GM23338 (cell line): Measurements from ENCODE around the gene ANTXR2. TPM values are rescaled to one million over a fixed set of nuclear protein-coding genes. Genes with fewer than 3 reads are reported as not detected.

Source experiments
- ATAC-seq: fragments of 200-7000 bp; cut with Tn5 transposase; 3 replicates; pipeline ENCODE4 v1.9.1; 2020
- DNase-seq: peaks from one replicate; pipeline ENCODE4 v3.0.0-alpha.2; 2015; ENCODE audit warnings: low spot score
- H2AFZ ChIP-seq: fragments of 200-600 bp; sonication (generic); 2 replicates; pipeline ENCODE4 v1.8.0; 2016; ENCODE audit warnings: antibody characterized with exemption, mild to moderate bottlenecking, moderate library complexity
- H3F3A ChIP-seq: fragments of 200-600 bp; sonication (generic); replicated peaks from 2 replicates; pipeline ENCODE4 v1.8.0; 2017; ENCODE audit warnings: antibody characterized with exemption, mixed run types, low read depth
- H3K27ac ChIP-seq: fragments of 200-600 bp; sonication (generic); 2 replicates; pipeline ENCODE4 v1.6.1; 2016; ENCODE audit warnings: low read depth
- H3K27me3 ChIP-seq: fragments of 200-600 bp; sonication (generic); 2 replicates; pipeline ENCODE4 v1.8.0; 2016; ENCODE audit warnings: mild to moderate bottlenecking, mixed run types, moderate library complexity; ENCODE audit not compliant: insufficient read depth
- H3K36me3 ChIP-seq: fragments of 200-600 bp; sonication (generic); 2 replicates; pipeline ENCODE4 v1.8.0; 2016; ENCODE audit warnings: mild to moderate bottlenecking; ENCODE audit not compliant: insufficient read depth
- H3K4me1 ChIP-seq: fragments of 200-600 bp; sonication (generic); 2 replicates; pipeline ENCODE4 v1.8.0; 2016; ENCODE audit warnings: mild to moderate bottlenecking, moderate library complexity; ENCODE audit not compliant: insufficient read depth
- H3K4me2 ChIP-seq: fragments of 200-600 bp; sonication (generic); 2 replicates; pipeline ENCODE4 v1.7.1; 2017; ENCODE audit warnings: mixed run types
- H3K4me3 ChIP-seq: fragments of 200-600 bp; sonication (generic); 2 replicates; pipeline ENCODE4 v1.6.1; 2016; ENCODE audit warnings: mixed run types
- H3K79me2 ChIP-seq: fragments of 200-600 bp; sonication (generic); replicated peaks from 2 replicates; pipeline ENCODE4 v1.8.0; 2017; ENCODE audit warnings: mild to moderate bottlenecking; ENCODE audit not compliant: insufficient read depth
- H3K9me2 ChIP-seq: fragments of 200-600 bp; sonication (generic); 2 replicates; pipeline ENCODE4 v1.8.0; 2017; ENCODE audit not compliant: insufficient read depth
- H4K20me1 ChIP-seq: fragments of 200-600 bp; sonication (generic); replicated peaks from 2 replicates; pipeline ENCODE4 v1.8.0; 2017; ENCODE audit warnings: mild to moderate bottlenecking; ENCODE audit not compliant: insufficient read depth
- H3K27ac Mint-ChIP-seq: 2 replicates; pipeline ENCODE4 v1.8.0; 2020; ENCODE audit warnings: inconsistent platforms, mild to moderate bottlenecking, moderate library complexity, mixed read lengths
- H3K27me3 Mint-ChIP-seq: 3 replicates; pipeline ENCODE4 v1.8.0; 2022; ENCODE audit warnings: low read depth, mild to moderate bottlenecking, moderate library complexity, mixed read lengths, inconsistent platforms; ENCODE audit not compliant: insufficient read depth, poor library complexity
- H3K36me3 Mint-ChIP-seq: 3 replicates; pipeline ENCODE4 v1.8.0; 2021; ENCODE audit warnings: low read depth, mild to moderate bottlenecking, inconsistent platforms, moderate library complexity, mixed read lengths
- H3K4me1 Mint-ChIP-seq: 3 replicates; pipeline ENCODE4 v1.8.0; 2020; ENCODE audit warnings: mild to moderate bottlenecking, inconsistent platforms, mixed read lengths
- H3K4me3 Mint-ChIP-seq: 3 replicates; pipeline ENCODE4 v1.8.0; 2021; ENCODE audit warnings: moderate library complexity, mild to moderate bottlenecking, inconsistent platforms, mixed read lengths
- H3K9me3 Mint-ChIP-seq: 3 replicates; pipeline ENCODE4 v1.8.0; 2020; ENCODE audit warnings: moderate library complexity, mild to moderate bottlenecking, inconsistent platforms, mixed read lengths
- EZH2 ChIP-seq: fragments of 200-600 bp; sonication (generic); IDR thresholded peaks from one replicate; pipeline ENCODE4 v1.8.0; 2017; ENCODE audit warnings: antibody characterized with exemption, mild to moderate bottlenecking, low read depth; ENCODE audit not compliant: unreplicated experiment
- JUNB ChIP-seq: IDR thresholded peaks from one replicate; pipeline ENCODE4 v1.6.1; 2016; ENCODE audit warnings: antibody characterized with exemption; ENCODE audit not compliant: unreplicated experiment
- NANOG ChIP-seq: IDR thresholded peaks from 2 replicates; pipeline ENCODE4 v1.6.1; 2016; ENCODE audit warnings: antibody characterized with exemption, borderline replicate concordance
- STAT1 ChIP-seq: IDR thresholded peaks from one replicate; pipeline ENCODE4 v1.6.1; 2016; ENCODE audit warnings: antibody characterized with exemption; ENCODE audit not compliant: unreplicated experiment
- ZNF114 ChIP-seq: fragments of 250-450 bp; sonication (Bioruptor Pico); IDR thresholded peaks from 2 replicates; pipeline ENCODE4 v1.5.0; 2020; ENCODE audit warnings: mild to moderate bottlenecking, moderate library complexity
- ZNF331 ChIP-seq: fragments of 250-450 bp; sonication (Bioruptor Pico); IDR thresholded peaks from 2 replicates; pipeline ENCODE4 v1.5.0; 2020; ENCODE audit warnings: low read depth, mild to moderate bottlenecking, moderate library complexity
- polyA plus RNA-seq: library from polyadenylated mRNA; unstranded; fragments of >200 nt; fragmentation: Nextera tagmentation; extraction: Ambion mirVana; gene quantifications from 2 replicates; pipeline ENCODE4 v1.2.1, GENCODE V29; 2016
- total RNA-seq: library from RNA; depleted of rRNA; stranded (reverse); fragments of >200 nt; shearing (Covaris generic); gene quantifications from 2 replicates; pipeline ENCODE4 v1.2.3, GENCODE V29; 2014
- TF ChIP-seq, protein P1 (sequence below): IDR thresholded peaks from 2 replicates; pipeline ENCODE4 v1.6.1; 2016; ENCODE audit warnings: antibody characterized with exemption
- TF ChIP-seq, protein P2 (sequence below), 2 experiments: fragments of 200-600 bp in 1 of 2; sonication (generic) in 1 of 2; conservative IDR thresholded peaks; 2 replicates each; pipeline versions ENCODE4 v1.5.1 to v1.6.1; 2016 to 2017; ENCODE audit warnings: antibody characterized with exemption in 2 of 2, low read depth in 2 of 2, mild to moderate bottlenecking in 2 of 2, moderate library complexity in 1 of 2
- TF ChIP-seq, protein P3 (sequence below): fragments of 250-450 bp; sonication (Bioruptor Pico); IDR thresholded peaks from 2 replicates; pipeline ENCODE4 v1.5.0; 2020; ENCODE audit warnings: mild to moderate bottlenecking, moderate library complexity
- TF ChIP-seq, protein P4 (sequence below): IDR thresholded peaks from one replicate; pipeline ENCODE4 v1.6.1; 2018; ENCODE audit warnings: antibody characterized with exemption; ENCODE audit not compliant: unreplicated experiment

Gene ANTXR2
- total and polyA plus RNA-seq, 2 experiments from 2014 or later, result 2.0 to 5.3 TPM

DNA sequence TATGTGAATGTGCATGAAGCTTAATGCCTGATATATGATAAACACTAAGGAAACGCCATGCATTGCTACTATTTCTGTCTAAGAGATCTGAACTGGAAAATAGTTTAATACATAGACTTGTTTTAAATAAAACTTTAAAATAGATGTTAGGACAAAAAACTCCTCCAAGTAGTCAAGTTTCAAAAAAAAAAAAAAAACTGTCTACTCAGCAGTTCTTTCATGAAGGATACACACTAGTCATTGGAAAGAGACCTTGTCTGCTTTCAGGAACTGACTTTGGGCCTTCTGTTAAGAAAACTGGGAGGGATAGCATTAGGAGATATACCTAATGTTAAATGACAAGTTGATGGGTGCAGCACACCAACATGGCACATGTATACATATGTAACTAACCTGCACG lies 138.4 kb downstream of the ANTXR2 start (continued):
- TF ChIP-seq, protein P1, sequence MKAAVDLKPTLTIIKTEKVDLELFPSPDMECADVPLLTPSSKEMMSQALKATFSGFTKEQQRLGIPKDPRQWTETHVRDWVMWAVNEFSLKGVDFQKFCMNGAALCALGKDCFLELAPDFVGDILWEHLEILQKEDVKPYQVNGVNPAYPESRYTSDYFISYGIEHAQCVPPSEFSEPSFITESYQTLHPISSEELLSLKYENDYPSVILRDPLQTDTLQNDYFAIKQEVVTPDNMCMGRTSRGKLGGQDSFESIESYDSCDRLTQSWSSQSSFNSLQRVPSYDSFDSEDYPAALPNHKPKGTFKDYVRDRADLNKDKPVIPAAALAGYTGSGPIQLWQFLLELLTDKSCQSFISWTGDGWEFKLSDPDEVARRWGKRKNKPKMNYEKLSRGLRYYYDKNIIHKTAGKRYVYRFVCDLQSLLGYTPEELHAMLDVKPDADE, result no peak
- TF ChIP-seq NANOG (no peak), EZH2 (no peak), STAT1 (no peak), ZNF114 (CRISPR knock-in tag) (no peak), JUNB (no peak)
- TF ChIP-seq, protein P2, sequence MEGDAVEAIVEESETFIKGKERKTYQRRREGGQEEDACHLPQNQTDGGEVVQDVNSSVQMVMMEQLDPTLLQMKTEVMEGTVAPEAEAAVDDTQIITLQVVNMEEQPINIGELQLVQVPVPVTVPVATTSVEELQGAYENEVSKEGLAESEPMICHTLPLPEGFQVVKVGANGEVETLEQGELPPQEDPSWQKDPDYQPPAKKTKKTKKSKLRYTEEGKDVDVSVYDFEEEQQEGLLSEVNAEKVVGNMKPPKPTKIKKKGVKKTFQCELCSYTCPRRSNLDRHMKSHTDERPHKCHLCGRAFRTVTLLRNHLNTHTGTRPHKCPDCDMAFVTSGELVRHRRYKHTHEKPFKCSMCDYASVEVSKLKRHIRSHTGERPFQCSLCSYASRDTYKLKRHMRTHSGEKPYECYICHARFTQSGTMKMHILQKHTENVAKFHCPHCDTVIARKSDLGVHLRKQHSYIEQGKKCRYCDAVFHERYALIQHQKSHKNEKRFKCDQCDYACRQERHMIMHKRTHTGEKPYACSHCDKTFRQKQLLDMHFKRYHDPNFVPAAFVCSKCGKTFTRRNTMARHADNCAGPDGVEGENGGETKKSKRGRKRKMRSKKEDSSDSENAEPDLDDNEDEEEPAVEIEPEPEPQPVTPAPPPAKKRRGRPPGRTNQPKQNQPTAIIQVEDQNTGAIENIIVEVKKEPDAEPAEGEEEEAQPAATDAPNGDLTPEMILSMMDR (conservative IDR thresholded peaks at IDR 0.05; ENCODE audit: low read depth in 2 of 2), result no peak

DNA sequence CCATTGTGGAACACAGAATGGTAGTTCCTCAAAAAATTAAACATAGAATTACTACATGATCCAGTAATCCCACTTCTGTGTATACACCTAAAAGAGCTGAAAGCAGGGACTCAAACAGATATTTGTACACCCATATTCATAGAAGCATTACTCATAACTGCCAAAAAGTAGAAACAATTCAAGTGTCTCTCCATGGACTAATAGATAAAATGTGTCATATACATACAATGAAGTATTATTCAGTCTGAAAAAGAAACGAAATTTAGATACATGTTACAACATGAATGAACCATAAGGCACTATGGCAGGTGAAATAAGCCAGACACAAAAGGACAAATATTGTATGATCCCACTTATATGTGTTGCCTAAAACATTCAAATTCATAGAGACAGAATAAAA lies 145.1 kb downstream of the ANTXR2 start:
- H3K27me3 Mint-ChIP-seq, result no peaks in the 10 kb centered on the region
- H3K27ac Mint-ChIP-seq, result no peak overlapping the region
- TF ChIP-seq, protein P2 (conservative IDR thresholded peaks at IDR 0.05; ENCODE audit: low read depth in 2 of 2), result no peak
- TF ChIP-seq, protein P3, sequence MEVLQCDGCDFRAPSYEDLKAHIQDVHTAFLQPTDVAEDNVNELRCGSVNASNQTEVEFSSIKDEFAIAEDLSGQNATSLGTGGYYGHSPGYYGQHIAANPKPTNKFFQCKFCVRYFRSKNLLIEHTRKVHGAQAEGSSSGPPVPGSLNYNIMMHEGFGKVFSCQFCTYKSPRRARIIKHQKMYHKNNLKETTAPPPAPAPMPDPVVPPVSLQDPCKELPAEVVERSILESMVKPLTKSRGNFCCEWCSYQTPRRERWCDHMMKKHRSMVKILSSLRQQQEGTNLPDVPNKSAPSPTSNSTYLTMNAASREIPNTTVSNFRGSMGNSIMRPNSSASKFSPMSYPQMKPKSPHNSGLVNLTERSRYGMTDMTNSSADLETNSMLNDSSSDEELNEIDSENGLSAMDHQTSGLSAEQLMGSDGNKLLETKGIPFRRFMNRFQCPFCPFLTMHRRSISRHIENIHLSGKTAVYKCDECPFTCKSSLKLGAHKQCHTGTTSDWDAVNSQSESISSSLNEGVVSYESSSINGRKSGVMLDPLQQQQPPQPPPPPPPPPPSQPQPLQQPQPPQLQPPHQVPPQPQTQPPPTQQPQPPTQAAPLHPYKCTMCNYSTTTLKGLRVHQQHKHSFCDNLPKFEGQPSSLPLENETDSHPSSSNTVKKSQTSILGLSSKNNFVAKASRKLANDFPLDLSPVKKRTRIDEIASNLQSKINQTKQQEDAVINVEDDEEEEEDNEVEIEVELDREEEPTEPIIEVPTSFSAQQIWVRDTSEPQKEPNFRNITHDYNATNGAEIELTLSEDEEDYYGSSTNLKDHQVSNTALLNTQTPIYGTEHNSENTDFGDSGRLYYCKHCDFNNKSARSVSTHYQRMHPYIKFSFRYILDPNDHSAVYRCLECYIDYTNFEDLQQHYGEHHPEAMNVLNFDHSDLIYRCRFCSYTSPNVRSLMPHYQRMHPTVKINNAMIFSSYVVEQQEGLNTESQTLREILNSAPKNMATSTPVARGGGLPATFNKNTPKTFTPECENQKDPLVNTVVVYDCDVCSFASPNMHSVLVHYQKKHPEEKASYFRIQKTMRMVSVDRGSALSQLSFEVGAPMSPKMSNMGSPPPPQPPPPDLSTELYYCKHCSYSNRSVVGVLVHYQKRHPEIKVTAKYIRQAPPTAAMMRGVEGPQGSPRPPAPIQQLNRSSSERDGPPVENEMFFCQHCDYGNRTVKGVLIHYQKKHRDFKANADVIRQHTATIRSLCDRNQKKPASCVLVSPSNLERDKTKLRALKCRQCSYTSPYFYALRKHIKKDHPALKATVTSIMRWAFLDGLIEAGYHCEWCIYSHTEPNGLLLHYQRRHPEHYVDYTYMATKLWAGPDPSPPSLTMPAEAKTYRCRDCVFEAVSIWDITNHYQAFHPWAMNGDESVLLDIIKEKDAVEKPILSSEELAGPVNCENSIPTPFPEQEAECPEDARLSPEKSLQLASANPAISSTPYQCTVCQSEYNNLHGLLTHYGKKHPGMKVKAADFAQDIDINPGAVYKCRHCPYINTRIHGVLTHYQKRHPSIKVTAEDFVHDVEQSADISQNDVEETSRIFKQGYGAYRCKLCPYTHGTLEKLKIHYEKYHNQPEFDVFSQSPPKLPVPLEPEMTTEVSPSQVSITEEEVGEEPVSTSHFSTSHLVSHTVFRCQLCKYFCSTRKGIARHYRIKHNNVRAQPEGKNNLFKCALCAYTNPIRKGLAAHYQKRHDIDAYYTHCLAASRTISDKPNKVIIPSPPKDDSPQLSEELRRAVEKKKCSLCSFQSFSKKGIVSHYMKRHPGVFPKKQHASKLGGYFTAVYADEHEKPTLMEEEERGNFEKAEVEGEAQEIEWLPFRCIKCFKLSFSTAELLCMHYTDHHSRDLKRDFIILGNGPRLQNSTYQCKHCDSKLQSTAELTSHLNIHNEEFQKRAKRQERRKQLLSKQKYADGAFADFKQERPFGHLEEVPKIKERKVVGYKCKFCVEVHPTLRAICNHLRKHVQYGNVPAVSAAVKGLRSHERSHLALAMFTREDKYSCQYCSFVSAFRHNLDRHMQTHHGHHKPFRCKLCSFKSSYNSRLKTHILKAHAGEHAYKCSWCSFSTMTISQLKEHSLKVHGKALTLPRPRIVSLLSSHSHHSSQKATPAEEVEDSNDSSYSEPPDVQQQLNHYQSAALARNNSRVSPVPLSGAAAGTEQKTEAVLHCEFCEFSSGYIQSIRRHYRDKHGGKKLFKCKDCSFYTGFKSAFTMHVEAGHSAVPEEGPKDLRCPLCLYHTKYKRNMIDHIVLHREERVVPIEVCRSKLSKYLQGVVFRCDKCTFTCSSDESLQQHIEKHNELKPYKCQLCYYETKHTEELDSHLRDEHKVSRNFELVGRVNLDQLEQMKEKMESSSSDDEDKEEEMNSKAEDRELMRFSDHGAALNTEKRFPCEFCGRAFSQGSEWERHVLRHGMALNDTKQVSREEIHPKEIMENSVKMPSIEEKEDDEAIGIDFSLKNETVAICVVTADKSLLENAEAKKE (CRISPR knock-in tag), result no peak
- TF ChIP-seq, protein P4, sequence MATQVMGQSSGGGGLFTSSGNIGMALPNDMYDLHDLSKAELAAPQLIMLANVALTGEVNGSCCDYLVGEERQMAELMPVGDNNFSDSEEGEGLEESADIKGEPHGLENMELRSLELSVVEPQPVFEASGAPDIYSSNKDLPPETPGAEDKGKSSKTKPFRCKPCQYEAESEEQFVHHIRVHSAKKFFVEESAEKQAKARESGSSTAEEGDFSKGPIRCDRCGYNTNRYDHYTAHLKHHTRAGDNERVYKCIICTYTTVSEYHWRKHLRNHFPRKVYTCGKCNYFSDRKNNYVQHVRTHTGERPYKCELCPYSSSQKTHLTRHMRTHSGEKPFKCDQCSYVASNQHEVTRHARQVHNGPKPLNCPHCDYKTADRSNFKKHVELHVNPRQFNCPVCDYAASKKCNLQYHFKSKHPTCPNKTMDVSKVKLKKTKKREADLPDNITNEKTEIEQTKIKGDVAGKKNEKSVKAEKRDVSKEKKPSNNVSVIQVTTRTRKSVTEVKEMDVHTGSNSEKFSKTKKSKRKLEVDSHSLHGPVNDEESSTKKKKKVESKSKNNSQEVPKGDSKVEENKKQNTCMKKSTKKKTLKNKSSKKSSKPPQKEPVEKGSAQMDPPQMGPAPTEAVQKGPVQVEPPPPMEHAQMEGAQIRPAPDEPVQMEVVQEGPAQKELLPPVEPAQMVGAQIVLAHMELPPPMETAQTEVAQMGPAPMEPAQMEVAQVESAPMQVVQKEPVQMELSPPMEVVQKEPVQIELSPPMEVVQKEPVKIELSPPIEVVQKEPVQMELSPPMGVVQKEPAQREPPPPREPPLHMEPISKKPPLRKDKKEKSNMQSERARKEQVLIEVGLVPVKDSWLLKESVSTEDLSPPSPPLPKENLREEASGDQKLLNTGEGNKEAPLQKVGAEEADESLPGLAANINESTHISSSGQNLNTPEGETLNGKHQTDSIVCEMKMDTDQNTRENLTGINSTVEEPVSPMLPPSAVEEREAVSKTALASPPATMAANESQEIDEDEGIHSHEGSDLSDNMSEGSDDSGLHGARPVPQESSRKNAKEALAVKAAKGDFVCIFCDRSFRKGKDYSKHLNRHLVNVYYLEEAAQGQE, result no peak
- TF ChIP-seq ZNF331 (CRISPR knock-in tag) (no peak), STAT1 (no peak)

More for the DNA sequence above, 145.1 kb downstream of the ANTXR2 start:
- H3K4me2 ChIP-seq, result no peak overlapping the region
- no peaks in the 10 kb centered on the region for H3K27me3 ChIP-seq
- Mint-ChIP-seq H3K9me3 (no peaks in the 10 kb centered on the region), H3K36me3 (no peaks in the 10 kb centered on the region), H3K4me1 (peaks cover 10% of the 10 kb centered on the region), H3K4me3 (no peak overlapping the region)
- DNase-seq, result no peak
- H3K4me1 ChIP-seq, result no peaks in the 10 kb centered on the region
- H3K36me3 ChIP-seq, result no peaks in the 10 kb centered on the region
- no peaks in the 10 kb centered on the region for H3K79me2 ChIP-seq
- ATAC-seq, result no peak
- H3K4me3 ChIP-seq, result no peak overlapping the region
- no peak overlapping the region for H3K27ac ChIP-seq
- no peaks in the 10 kb centered on the region for H4K20me1 ChIP-seq
- H2AFZ ChIP-seq, result no peak overlapping the region
- H3F3A ChIP-seq, result no peaks in the 10 kb centered on the region
- H3K9me2 ChIP-seq, result no peaks in the 10 kb centered on the region
